ENCODE measurements around the gene DGKI.

- TF ChIP-seq CTCF (IDR thresholded peaks at IDR 0.05; ENCODE audit: low read depth, low read length) (no peak), EZH2phosphoT487 (IDR thresholded peaks at IDR 0.05; ENCODE audit: low read depth) (no peak)
Measured at GRCh38 chr7:137642472-137642871, 204.3 kb downstream of the DGKI start.
